Activated T-helper 17 cell treated with anti-CD3 and anti-CD28 coated beads, Interleukin-2, amount 50 U/mL, for 72 hours (primary cell): ENCODE results near the gene SORCS2. TPM values are rescaled to one million over a fixed set of nuclear protein-coding genes. Genes with fewer than 3 reads are reported as not detected.
"Not testable (repeated sequence)": the region's sequence is repeated elsewhere in the genome, so short reads cannot be mapped to it uniquely, and the experiment has no call there.

ENCODE experiments used
- ATAC-seq: fragments of 150-1000 bp; cut with Tn5 transposase; replicated peaks from 2 replicates; pipeline ENCODE4 v1.10.0; 2021; ENCODE audit warnings: mild to moderate bottlenecking, moderate library complexity
- H3K27ac Mint-ChIP-seq: one replicate; pipeline ENCODE4 v1.8.0; 2022; ENCODE audit warnings: mixed read lengths
- H3K27me3 Mint-ChIP-seq: one replicate; pipeline ENCODE4 v1.8.0; 2022; ENCODE audit warnings: mixed read lengths
- H3K36me3 Mint-ChIP-seq: one replicate; pipeline ENCODE4 v1.8.0; 2022; ENCODE audit warnings: low read depth, mild to moderate bottlenecking, mixed read lengths
- H3K4me1 Mint-ChIP-seq: one replicate; pipeline ENCODE4 v1.8.0; 2022; ENCODE audit warnings: mixed read lengths
- H3K4me3 Mint-ChIP-seq: one replicate; pipeline ENCODE4 v1.8.0; 2022; ENCODE audit warnings: mild to moderate bottlenecking, mixed read lengths
- H3K9me3 Mint-ChIP-seq: one replicate; pipeline ENCODE4 v1.8.0; 2022; ENCODE audit warnings: mixed read lengths
- total RNA-seq, 2 donors: library from RNA; stranded (reverse); gene quantifications; one replicate each; pipeline ENCODE4 v1.2.3, GENCODE V29; 2022

SORCS2 gene
- total RNA-seq, 2 donors from 2014 or later, result 0.04 to 0.26 TPM

DNA sequence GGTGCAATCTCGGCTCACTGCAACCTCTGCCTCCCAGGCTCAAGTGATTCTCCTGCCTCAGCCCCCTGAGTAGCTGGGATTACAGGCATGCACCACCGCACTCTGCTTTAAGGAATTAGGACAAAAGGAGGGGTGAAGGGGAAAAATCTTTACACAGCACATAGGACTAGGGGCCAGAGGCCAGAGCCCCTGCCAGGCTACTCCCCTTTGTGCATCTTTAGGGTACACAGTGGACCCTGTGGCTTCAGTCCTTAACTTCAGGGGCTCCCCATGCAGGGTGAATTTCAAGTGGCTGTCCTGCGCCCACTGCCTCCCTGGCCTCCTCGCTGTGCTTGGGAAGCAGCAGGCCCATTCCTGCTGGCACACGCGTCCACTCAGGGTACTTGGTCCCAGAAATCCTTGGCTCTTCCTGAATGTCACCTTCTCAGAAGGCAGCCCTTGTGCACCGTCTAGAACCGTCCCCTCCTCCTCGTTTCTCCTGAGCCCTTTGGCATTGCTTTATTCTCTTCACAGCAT, 381.3 kb downstream of the SORCS2 start:
- H3K36me3 Mint-ChIP-seq, result no peaks in the 10 kb centered on the region
- no peak overlapping the region for H3K4me3 Mint-ChIP-seq
- H3K9me3 Mint-ChIP-seq, result peaks cover 25% of the 10 kb centered on the region
- no peak for ATAC-seq
- H3K4me1 Mint-ChIP-seq, result no peaks in the 10 kb centered on the region
- no peak overlapping the region for H3K27ac Mint-ChIP-seq
- H3K27me3 Mint-ChIP-seq, result peaks cover 6% of the 10 kb centered on the region

DNA sequence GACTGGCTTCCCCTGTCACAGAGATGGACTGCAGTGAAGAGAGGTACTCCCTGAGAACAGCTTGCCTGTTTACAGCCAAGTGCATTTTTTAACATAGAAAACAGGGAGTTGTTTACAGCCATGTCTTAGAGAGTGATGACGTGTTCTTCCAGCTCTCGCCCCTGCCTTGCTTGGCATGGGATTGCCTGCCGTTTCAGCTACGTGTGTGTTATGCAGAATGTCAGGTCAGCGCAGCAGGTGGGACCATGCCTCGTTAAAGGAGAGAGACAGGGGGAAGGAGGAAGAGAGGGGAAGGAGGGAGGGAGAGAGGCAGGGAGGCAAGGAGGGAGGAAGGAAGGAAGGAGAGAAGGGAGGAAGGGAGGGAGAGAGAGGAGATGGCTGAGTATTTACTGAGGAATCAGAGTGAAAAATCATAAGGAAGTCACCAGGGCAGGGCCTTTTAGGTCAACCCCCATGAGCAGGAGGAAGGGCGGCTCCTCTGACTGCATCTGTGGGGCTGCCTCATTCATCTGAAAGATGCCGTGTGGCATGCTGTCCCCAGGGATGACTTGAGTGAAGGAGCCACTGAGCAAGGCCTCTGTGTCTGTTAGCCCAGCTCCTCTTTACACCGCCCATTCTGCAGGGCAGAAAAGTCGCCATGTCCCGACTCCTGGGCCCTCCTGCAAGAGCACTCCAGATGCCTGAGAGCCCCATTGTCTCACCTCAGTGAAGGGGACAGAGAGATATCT, 382.1 kb downstream of the SORCS2 start:
- H3K9me3 Mint-ChIP-seq, result peaks cover 30% of the 10 kb centered on the region
- no peaks in the 10 kb centered on the region for H3K4me1 Mint-ChIP-seq
- H3K4me3 Mint-ChIP-seq, result no peak overlapping the region
- H3K27me3 Mint-ChIP-seq, result peaks cover 6% of the 10 kb centered on the region
- ATAC-seq, result no peak
- H3K36me3 Mint-ChIP-seq, result no peaks in the 10 kb centered on the region
- H3K27ac Mint-ChIP-seq, result no peak overlapping the region

DNA sequence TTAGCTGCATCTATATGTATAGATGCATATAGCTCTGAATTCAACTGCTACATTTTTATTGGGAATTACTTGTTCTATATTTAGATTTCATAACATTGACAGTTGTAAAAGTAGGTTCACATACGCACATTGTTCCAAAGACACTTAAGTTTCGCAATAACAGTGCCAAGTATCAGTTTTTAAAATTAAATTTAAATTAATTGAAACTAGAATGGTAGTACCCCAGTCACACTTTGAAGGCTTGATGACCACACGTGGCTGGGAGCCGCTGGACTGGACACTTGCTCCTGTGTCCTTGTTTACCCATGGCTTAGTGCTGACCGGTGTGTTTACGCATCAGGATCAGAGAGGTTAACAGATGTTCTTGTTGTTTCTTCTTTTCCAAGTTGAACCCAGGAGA, 383.1 kb downstream of the SORCS2 start:
- Mint-ChIP-seq H3K27ac (no peak overlapping the region), H3K9me3 (peaks cover 35% of the 10 kb centered on the region), H3K27me3 (peaks cover 10% of the 10 kb centered on the region), H3K4me3 (no peak overlapping the region), H3K36me3 (no peaks in the 10 kb centered on the region), H3K4me1 (no peaks in the 10 kb centered on the region)
- no peak for ATAC-seq

DNA sequence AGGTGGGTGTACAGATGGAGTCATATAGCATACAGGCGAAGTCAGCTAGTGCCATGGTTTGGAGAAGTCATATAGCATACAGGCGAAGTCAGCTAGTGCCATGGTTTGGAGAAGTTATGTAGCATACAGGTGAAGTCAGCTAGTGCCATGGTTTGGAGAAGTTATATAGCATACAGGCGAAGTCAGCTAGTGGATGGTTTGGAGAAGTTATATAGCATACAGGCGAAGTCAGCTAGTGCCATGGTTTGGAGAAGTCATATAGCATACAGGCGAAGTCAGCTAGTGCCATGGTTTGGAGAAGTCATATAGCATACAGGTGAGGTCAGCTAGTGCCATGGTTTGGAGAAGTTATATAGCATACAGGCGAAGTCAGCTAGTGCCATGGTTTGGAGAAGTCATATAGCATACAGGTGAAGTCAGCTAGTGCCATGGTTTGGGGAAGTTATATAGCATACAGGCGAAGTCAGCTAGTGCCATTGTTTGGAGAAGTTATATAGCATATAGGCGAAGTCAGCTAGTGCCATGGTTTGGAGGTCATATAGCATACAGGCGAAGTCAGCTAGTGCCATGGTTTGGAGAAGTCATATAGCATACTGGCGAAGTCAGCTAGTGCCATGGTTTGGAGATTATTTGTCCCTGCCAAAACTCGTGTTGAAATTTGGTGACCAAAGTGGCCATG, 385.2 kb downstream of the SORCS2 start:
- not testable (repeated sequence) for H3K4me3 Mint-ChIP-seq, H3K36me3 Mint-ChIP-seq, H3K27me3 Mint-ChIP-seq, H3K4me1 Mint-ChIP-seq, H3K27ac Mint-ChIP-seq, ATAC-seq
- peaks cover 37% of the 10 kb centered on the region for H3K9me3 Mint-ChIP-seq

DNA sequence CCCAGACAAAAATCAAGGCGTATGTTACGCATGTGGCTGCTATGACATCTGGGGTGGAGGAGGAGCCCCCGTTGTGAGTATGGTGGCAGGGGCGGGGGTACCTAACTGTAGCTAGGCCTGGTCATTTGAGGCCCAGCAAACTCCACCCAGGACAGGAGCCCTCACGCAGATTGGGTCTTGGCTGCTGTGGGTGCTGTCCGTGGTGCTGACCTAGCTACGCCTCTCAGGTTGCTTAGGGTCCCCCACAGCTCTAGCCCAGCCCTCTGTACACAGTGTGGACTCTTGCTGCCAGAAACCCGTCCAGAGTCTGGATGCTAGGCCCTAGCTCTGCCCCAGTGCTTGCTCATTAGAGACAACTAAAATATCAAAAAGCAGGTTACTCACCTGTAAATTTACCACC, 389.1 kb downstream of the SORCS2 start:
- Mint-ChIP-seq H3K27ac (no peak overlapping the region), H3K36me3 (no peaks in the 10 kb centered on the region), H3K4me1 (no peaks in the 10 kb centered on the region), H3K9me3 (peaks cover 29% of the 10 kb centered on the region), H3K4me3 (no peak overlapping the region), H3K27me3 (peaks cover 7% of the 10 kb centered on the region)
- no peak for ATAC-seq

DNA sequence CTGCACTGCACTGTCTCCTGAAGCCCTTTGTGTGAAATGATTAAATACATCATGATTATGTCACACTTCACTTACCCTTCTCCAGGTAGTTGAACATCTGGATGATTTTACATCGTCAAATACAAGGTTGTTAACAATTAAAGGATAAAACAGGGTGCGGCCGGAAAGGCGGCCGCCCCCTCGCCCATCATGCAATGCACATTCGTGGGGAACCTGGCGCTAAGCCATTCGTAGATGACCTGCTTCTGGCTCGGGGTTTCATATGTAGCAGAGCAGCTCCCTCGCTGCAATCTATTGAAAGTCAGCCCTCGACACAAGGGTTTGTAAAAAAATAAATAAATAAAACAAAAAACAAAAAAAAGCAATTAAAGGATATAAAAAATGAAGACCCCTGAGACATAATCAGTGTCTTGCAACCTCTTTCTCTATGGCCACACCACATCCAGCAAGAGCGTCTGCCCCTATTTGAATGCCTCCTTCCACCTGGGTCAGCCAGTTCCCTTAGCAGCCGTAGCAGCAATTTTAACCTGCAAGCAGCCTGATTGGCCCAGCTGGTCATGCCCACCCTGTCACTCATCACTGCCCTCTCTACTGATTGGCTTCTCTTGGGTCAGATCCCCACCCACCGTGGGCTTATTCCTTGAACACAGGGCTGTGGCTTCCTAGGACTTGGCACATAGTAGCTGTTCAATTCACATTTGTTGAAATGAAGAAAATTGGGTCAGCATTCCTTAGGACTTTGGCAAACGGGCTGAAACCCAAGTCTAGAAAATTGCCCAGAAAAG, 390.2 kb downstream of the SORCS2 start:
- no peaks in the 10 kb centered on the region for H3K36me3 Mint-ChIP-seq
- H3K4me1 Mint-ChIP-seq, result no peaks in the 10 kb centered on the region
- no peak for ATAC-seq

DNA sequence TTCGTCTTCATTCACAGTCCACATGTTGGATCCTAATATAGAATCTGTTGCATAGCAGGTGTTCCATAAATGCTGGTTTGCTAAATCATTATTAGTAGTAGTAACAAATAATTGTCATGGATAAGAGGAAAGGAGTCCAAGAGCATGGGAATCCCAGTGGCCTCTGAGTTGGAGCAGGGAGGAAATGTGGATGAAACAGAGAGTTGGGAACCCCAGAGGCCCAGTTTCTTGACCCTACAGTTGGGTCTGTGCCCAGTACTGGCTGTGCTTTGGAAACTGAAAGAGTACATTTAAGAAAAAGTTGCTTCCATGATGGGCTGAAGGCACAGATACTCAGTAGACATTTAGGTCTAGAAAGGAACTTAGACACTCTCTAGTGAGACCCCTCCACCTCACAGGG, 391.8 kb downstream of the SORCS2 start:
- peaks cover 16% of the 10 kb centered on the region for H3K9me3 Mint-ChIP-seq
- no peak for ATAC-seq
- no peaks in the 10 kb centered on the region for H3K36me3 Mint-ChIP-seq
- peaks cover 16% of the 10 kb centered on the region for H3K27me3 Mint-ChIP-seq
- H3K4me1 Mint-ChIP-seq, result no peaks in the 10 kb centered on the region
- no peak overlapping the region for H3K4me3 Mint-ChIP-seq
- H3K27ac Mint-ChIP-seq, result no peak overlapping the region

More for the DNA sequence above, 390.2 kb downstream of the SORCS2 start:
- no peak overlapping the region for H3K27ac Mint-ChIP-seq
- no peak overlapping the region for H3K4me3 Mint-ChIP-seq
- H3K9me3 Mint-ChIP-seq, result peaks cover 24% of the 10 kb centered on the region
- peaks cover 10% of the 10 kb centered on the region for H3K27me3 Mint-ChIP-seq

DNA sequence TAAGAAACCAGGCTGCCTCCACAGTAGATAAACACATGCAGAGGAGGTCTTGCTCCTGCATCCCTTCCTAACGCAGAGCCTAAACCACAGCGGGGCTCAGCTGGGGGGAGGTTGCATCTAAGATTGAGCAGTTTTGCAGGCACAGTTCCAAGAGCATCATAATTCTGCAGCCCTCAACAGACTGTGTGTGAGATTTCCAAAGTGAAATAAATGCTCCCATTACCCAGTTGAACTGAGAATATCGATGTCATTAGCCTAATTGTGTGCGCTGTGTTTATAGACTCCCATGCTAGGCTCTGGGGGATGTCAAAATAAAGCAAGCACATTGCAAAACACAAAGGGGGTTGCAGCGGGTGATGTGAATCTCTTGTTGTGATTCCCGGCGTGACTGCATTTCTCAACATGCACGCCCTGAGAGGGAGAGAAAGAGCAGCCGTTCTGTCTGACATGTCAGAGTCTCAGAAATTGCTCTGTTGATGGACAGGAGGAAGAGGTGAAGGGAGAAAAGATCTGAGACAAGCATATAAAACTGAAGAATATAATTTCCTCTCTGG, 392.3 kb downstream of the SORCS2 start:
- no peak overlapping the region for H3K4me3 Mint-ChIP-seq
- no peaks in the 10 kb centered on the region for H3K4me1 Mint-ChIP-seq
- peaks cover 16% of the 10 kb centered on the region for H3K27me3 Mint-ChIP-seq
- H3K9me3 Mint-ChIP-seq, result peaks cover 13% of the 10 kb centered on the region
- H3K27ac Mint-ChIP-seq, result no peak overlapping the region
- no peaks in the 10 kb centered on the region for H3K36me3 Mint-ChIP-seq
- no peak for ATAC-seq

DNA sequence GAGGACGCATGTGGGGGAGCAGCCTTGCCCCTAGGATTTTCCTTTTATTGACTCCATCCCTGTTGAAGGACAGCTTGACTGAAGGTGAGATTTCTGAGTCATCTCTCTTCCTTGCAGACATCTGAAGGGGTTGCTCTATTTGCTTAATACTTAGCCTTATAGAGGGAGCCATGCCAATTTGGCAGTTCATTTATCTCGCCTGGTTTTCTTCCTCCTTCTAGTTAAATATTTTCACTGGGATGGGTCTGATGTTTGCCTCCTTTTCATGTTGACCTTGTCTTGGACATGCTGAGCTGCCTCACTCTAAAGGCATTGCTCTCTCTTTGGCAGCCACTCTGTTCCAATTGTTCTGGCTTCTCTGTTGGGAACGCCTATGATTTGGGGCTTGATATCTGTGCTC, 393.4 kb downstream of the SORCS2 start:
- peaks cover 14% of the 10 kb centered on the region for H3K27me3 Mint-ChIP-seq
- peaks cover 8% of the 10 kb centered on the region for H3K9me3 Mint-ChIP-seq
- no peaks in the 10 kb centered on the region for H3K4me1 Mint-ChIP-seq
- H3K4me3 Mint-ChIP-seq, result no peak overlapping the region
- H3K27ac Mint-ChIP-seq, result no peak overlapping the region
- no peaks in the 10 kb centered on the region for H3K36me3 Mint-ChIP-seq
- ATAC-seq, result no peak

DNA sequence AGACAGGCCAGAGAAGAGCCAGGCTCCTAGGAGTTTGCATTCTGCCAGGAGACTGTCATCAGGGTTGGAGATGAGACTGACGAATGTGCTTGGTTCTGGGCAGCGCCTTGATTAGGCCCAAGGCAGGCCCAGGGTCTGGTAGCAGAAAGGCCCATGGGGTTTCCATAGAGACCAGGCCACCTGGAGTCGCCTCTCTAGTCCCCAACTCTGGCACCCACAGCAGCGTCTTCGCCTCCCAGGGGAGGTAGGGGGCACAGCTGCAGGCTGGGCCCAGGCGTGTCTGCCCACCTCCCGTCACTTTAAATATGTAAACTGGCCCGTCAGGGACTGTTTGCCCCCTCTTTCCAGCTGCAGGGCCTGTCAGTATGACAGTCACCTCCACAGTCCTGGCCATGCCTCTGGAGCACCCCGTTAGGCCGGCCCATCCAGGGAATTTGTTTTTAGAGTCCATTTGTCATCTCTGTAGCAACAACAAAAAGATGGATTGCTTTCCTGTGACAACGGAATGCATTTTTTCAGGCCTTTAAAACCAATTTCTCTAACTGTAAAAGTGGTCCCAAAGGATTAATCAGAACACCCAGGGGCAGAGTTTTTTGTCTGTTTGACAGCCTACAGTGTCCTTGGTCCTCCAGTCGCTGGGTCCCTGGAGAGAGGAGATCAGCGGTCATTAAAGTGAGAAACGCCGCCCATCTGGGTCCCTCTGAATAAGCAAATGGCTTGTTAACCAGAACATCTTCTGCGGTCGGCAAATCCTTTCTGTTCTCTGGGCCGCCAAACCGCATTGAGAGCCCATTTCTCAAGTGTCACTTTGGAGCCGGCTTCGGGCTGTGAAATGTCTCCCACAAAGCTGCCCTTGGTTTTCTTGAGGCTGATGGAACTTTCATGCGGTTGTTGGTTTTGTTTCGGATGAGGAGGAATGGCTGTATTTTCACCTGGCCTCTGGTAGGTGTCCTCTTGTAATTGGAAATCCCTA, 395.4 kb downstream of the SORCS2 start:
- no peaks in the 10 kb centered on the region for H3K4me1 Mint-ChIP-seq
- no peak overlapping the region for H3K4me3 Mint-ChIP-seq
- no peaks in the 10 kb centered on the region for H3K36me3 Mint-ChIP-seq
- no peak for ATAC-seq
- peaks cover 14% of the 10 kb centered on the region for H3K27me3 Mint-ChIP-seq
- H3K27ac Mint-ChIP-seq, result no peak overlapping the region
- peaks cover 8% of the 10 kb centered on the region for H3K9me3 Mint-ChIP-seq

DNA sequence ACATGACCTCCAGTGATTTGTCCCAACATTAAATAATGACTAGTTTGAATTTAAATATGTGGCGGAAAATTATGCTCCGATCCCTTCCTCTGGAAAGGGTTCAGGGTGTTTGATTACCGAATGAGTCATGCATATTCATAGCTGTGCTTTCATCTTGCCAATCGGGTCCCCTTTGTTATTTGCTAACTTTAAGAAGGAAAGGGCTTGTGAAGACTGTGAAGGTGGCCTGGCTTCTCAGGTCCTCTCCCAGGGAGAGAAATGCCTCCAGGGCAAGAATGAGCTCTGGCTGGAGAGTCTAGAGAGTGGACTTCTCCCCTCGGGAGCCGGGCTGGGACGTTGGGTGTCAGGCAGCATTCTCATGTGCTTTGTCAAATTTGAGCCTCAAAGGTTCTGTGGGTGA, 397.9 kb downstream of the SORCS2 start:
- Mint-ChIP-seq H3K9me3 (peaks cover 8% of the 10 kb centered on the region), H3K27ac (no peak overlapping the region)

DNA sequence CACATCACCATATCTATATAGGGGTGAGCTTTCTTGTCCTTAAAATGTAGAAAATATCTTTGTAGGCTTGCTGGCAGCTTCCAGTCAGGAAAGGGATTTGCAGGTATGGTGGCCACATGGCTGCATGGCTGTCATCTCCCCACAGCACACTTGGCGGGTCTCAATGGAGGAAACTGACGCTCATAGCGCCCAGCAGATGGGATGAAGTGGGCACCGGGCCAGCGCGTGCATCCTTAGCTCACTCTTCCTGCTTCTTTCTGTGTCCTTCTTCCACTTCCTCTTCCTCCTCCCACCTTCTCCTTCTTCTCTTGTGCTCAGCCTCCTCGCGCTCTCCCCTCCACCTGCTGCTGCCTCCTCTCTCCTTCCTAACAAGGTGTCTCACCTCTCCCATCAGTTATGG, 398.6 kb downstream of the SORCS2 start:
- H3K36me3 Mint-ChIP-seq, result no peaks in the 10 kb centered on the region
- H3K27ac Mint-ChIP-seq, result no peak overlapping the region
- no peak for ATAC-seq
- H3K4me3 Mint-ChIP-seq, result no peak overlapping the region
- H3K4me1 Mint-ChIP-seq, result no peaks in the 10 kb centered on the region
- peaks cover 19% of the 10 kb centered on the region for H3K27me3 Mint-ChIP-seq
- H3K9me3 Mint-ChIP-seq, result peaks cover 8% of the 10 kb centered on the region

More for the DNA sequence above, 397.9 kb downstream of the SORCS2 start:
- Mint-ChIP-seq H3K27me3 (peaks cover 14% of the 10 kb centered on the region), H3K4me3 (no peak overlapping the region), H3K36me3 (no peaks in the 10 kb centered on the region), H3K4me1 (no peaks in the 10 kb centered on the region)
- ATAC-seq, result no peak

DNA sequence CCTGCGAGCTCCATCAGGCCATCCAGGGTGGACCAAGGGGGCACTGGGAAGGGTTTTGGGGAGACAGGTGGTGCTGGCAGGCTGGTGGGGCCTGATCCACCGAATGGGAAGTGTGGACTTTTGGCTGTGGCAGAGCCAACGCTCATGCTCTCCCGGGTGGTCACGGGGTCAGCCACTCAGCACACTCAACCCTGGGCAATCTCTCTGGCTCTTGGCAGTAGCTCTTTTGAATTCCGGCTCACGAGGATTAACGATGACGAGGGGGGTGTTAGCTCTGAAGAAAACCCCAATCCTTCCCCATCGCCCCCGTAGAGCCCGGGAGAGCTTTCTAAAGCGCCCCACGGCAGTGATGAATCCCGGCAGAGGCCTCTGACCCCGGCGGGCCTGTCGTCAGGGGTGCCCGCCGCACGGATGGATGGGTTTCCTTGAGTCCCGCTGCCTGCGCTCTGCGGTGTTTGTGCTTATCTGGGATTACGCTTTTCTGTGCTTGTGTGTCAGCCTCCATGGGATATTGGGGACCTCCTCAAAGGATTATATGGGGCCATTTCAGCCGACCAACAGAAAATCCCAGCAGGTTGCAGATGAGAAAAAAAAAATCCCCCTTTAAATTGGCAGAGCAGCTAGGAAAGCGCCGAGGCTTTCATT, 399.2 kb downstream of the SORCS2 start:
- no peaks in the 10 kb centered on the region for H3K36me3 Mint-ChIP-seq
- H3K4me3 Mint-ChIP-seq, result no peak overlapping the region
- H3K9me3 Mint-ChIP-seq, result peaks cover 5% of the 10 kb centered on the region
- peaks cover 23% of the 10 kb centered on the region for H3K27me3 Mint-ChIP-seq
- H3K4me1 Mint-ChIP-seq, result no peaks in the 10 kb centered on the region
- no peak overlapping the region for H3K27ac Mint-ChIP-seq
- no peak for ATAC-seq
